Tibial nerve (tissue), 4 donors: ENCODE measurements around the gene HDDC3.

Experiments used
- EP300 ChIP-seq, 2 donors: sonication (generic); formaldehyde crosslinking; IDR thresholded peaks; one replicate each; pipeline ENCODE4 v1.6.1; 2017; ENCODE audit warnings: antibody characterized with exemption in 2 of 2, mild to moderate bottlenecking in 1 of 2
- POLR2A ChIP-seq, 2 donors: fragments of 450-650 bp; IDR thresholded peaks; one replicate each; pipeline ENCODE4 v1.6.1; 2017; ENCODE audit warnings: antibody characterized with exemption in 2 of 2, mild to moderate bottlenecking in 2 of 2, moderate library complexity in 2 of 2
- TF ChIP-seq, protein P1 (sequence below), 5 experiments: fragments of 200-600 bp in 3 of 5; fragments of 450-650 bp in 2 of 5; sonication (generic) in 3 of 5; IDR thresholded peaks; one replicate each; pipeline ENCODE4 v1.5.1; 2016 to 2019; ENCODE audit warnings: antibody characterized with exemption in 5 of 5, mild to moderate bottlenecking in 3 of 5, moderate library complexity in 2 of 5

DNA sequence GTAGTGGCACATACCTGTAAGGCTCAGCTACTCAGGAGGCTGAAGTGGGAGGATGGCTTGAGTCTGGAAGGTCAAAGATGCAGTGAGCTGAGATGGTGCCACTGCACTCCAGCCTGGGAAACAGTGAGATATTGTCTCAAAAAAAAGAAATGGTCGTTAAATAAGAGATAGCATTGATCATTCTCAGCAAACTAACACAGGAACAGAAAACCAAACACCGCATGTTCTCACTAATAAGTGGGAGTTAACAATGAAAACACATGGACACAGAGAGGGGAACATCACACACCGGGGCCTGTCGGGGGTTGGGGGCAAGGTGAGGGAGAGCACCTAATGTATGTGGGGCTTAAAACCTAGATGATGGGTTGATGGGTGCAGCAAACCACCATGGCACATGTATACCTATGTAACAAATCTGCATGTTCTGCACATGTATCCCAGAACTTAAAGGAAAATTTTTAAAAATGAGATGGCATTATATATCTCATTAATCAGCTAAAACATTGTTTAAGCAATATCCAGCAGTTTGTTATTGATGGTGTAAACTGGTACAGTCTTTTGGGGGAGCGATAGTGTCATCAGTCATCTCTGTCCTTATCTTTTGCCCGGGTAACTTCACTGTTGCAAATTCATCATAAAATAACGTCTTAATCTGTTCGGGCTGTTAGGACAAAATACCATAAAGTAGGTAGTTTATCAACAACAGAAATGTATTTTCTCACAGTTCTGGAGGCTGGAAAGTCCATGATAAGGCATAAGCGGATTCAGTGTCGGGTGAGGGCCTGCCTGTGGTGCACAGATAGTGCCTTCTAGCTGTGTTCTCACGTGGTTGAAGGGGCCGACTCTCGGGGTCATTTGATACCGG, 30.9 kb downstream of the HDDC3 start:
- TF ChIP-seq, protein P1, sequence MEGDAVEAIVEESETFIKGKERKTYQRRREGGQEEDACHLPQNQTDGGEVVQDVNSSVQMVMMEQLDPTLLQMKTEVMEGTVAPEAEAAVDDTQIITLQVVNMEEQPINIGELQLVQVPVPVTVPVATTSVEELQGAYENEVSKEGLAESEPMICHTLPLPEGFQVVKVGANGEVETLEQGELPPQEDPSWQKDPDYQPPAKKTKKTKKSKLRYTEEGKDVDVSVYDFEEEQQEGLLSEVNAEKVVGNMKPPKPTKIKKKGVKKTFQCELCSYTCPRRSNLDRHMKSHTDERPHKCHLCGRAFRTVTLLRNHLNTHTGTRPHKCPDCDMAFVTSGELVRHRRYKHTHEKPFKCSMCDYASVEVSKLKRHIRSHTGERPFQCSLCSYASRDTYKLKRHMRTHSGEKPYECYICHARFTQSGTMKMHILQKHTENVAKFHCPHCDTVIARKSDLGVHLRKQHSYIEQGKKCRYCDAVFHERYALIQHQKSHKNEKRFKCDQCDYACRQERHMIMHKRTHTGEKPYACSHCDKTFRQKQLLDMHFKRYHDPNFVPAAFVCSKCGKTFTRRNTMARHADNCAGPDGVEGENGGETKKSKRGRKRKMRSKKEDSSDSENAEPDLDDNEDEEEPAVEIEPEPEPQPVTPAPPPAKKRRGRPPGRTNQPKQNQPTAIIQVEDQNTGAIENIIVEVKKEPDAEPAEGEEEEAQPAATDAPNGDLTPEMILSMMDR (IDR thresholded peaks at IDR 0.05) = no peak
- TF ChIP-seq POLR2A (IDR thresholded peaks at IDR 0.05) (no peak), EP300 (IDR thresholded peaks at IDR 0.05) (no peak)
